PFSK-1 (cell line): ENCODE results near the gene CXorf65.
A peak's percentile ranks its signal among the peaks of the same experiment; 100 is the strongest.

ENCODE experiments used
- FOXP2 ChIP-seq: optimal IDR thresholded peaks from 2 replicates; pipeline ENCODE3; 2011; ENCODE audit warnings: borderline replicate concordance, control low read depth, inconsistent platforms; ENCODE audit not compliant: insufficient read depth; ENCODE audit errors: extremely low read length, extremely low read depth
- POLR2AphosphoS5 ChIP-seq: IDR thresholded peaks from 2 replicates; pipeline ENCODE4 v1.6.1; 2012; ENCODE audit warnings: low read depth, mild to moderate bottlenecking, control low read depth, low read length, moderate library complexity
- SIN3A ChIP-seq: IDR thresholded peaks from 2 replicates; pipeline ENCODE4 v1.6.1; 2012; ENCODE audit warnings: mild to moderate bottlenecking, low read length, moderate library complexity, borderline replicate concordance; ENCODE audit not compliant: insufficient read depth
- TAF1 ChIP-seq: IDR thresholded peaks from 2 replicates; pipeline ENCODE4 v1.6.1; 2012; ENCODE audit warnings: low read length, control low read depth, borderline replicate concordance; ENCODE audit not compliant: insufficient read depth
- TF ChIP-seq, protein P1 (sequence below), 2 experiments: IDR thresholded peaks; 2 replicates each; pipeline versions ENCODE4 v1.6.1 to v1.8.0; 2011 to 2012; ENCODE audit warnings: low read depth in 2 of 2, low read length in 2 of 2, control low read depth in 1 of 2, inconsistent platforms in 1 of 2, mild to moderate bottlenecking in 1 of 2, moderate library complexity in 1 of 2; ENCODE audit not compliant: insufficient read depth in 1 of 2

Gene CXorf65

DNA sequence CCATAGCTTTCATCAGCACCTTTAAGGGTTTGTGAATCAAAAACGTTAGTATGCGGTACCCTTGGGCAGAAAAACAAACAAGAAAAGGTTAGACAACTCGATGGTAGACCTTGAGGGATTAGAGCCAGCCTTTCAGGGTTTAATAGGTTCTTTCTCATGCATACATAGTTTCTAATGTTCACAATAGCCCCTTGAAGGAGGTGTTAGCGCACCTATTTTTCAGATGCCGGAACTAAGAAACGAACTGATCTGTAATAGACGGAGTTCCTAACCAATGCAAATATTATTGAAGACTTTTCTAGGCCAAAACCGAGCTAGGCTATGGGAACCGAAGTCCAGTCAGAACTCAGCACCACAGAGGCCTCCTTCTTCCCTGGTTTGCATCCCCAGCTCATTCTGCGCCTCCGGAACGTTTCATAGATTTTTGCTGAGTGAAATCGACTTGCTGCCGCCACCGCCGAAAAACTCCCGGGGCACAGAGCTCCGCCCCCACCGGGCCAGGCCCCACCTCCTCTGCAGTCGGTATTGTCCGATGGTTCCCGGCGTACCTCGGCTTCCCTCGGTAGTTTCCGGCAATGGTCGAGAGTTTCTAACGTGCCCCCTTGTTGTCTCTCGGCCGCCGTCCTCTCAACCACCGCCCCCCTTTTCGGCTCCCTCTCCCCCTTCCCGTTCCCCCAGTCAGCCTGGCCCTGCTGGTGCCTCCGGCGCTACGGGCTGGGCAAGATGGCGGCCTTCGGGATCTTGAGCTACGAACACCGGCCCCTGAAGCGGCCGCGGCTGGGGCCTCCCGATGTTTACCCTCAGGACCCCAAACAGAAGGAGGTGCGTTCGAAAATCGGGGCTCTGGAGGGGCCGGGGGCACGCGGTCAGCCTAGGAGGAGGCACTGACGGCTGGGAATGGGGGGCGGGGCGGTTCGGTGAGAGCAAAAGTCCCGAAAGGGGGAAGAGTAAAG is 11.8 kb upstream of the CXorf65 start, which contains the start of gene MED12:
TSS of gene MED12 (plus strand) at position 565 of the 953 bp plus-strand sequence. CDS start at position 724, 159 bp downstream.
- TF ChIP-seq FOXP2: peak; percentile 28
- TF ChIP-seq TAF1: peak; percentile 62; the same call in 1 of the 2 replicates
- TF ChIP-seq SIN3A: no peak
- peak; percentile 82 for TF ChIP-seq POLR2AphosphoS5

- TF ChIP-seq SIN3A (no peak), FOXP2 (no peak), TAF1 (no peak), POLR2AphosphoS5 (no peak)
- TF ChIP-seq, protein P1, sequence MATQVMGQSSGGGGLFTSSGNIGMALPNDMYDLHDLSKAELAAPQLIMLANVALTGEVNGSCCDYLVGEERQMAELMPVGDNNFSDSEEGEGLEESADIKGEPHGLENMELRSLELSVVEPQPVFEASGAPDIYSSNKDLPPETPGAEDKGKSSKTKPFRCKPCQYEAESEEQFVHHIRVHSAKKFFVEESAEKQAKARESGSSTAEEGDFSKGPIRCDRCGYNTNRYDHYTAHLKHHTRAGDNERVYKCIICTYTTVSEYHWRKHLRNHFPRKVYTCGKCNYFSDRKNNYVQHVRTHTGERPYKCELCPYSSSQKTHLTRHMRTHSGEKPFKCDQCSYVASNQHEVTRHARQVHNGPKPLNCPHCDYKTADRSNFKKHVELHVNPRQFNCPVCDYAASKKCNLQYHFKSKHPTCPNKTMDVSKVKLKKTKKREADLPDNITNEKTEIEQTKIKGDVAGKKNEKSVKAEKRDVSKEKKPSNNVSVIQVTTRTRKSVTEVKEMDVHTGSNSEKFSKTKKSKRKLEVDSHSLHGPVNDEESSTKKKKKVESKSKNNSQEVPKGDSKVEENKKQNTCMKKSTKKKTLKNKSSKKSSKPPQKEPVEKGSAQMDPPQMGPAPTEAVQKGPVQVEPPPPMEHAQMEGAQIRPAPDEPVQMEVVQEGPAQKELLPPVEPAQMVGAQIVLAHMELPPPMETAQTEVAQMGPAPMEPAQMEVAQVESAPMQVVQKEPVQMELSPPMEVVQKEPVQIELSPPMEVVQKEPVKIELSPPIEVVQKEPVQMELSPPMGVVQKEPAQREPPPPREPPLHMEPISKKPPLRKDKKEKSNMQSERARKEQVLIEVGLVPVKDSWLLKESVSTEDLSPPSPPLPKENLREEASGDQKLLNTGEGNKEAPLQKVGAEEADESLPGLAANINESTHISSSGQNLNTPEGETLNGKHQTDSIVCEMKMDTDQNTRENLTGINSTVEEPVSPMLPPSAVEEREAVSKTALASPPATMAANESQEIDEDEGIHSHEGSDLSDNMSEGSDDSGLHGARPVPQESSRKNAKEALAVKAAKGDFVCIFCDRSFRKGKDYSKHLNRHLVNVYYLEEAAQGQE (IDR thresholded peaks at IDR 0.05; ENCODE audit: insufficient read depth in 1 of 2, low read depth in 2 of 2, low read length in 2 of 2): no peak
Observed at GRCh38 chrX:71117358-71117757, 10.8 kb upstream of the CXorf65 start.

GRCh38 chrX:71111921-71112431 is 5.4 kb upstream of the CXorf65 start:
- TF ChIP-seq FOXP2 (no peak), POLR2AphosphoS5 (no peak), TAF1 (no peak), SIN3A (no peak)
- TF ChIP-seq, protein P1 (IDR thresholded peaks at IDR 0.05; ENCODE audit: insufficient read depth in 1 of 2, low read depth in 2 of 2, low read length in 2 of 2): no peak

DNA sequence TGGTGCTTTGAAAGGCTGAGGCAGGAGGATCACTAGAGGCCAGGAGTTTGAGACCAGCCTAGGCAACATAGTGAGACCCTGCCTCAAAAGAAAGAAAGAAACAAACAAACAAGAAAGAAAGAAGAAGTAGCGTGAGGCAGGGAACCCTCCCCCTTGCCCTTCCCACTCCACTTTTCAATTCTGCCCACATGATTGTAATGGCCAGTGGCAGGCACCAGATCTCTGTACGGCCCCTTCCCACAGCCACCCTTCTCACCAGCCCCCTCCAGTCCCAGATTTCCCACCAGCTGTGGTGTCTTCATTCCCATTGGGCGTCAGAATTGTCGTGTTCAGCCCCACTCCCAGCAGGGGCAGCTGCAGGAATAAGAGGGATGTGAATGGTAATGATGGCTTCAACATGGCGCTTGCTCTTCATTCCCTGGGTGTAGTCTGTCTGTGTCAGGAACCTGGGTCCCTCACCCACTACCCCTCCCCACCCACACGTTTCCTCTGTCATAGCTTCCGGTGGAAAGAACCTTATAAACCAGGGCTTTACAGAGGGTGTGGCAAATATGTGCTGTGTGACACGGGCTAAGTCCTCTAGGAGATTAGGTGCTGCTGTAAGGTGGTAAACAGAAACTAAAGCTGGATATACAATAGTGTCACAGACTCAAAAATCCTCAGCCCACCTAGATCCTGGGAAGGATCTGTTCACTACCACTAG is 4.8 kb upstream of the CXorf65 start, which contains the start of gene IL2RG:
TSS of gene IL2RG (minus strand) at position 437 of the 703 bp plus-strand sequence. CDS start at position 399, 38 bp downstream.
- no peak for TF ChIP-seq POLR2AphosphoS5
- no peak for TF ChIP-seq TAF1
- TF ChIP-seq, protein P1 (IDR thresholded peaks at IDR 0.05; ENCODE audit: insufficient read depth in 1 of 2, low read depth in 2 of 2, low read length in 2 of 2): no peak
- no peak for TF ChIP-seq FOXP2
- no peak for TF ChIP-seq SIN3A

- no peak for TF ChIP-seq POLR2AphosphoS5
- TF ChIP-seq, protein P1 (IDR thresholded peaks at IDR 0.05; ENCODE audit: insufficient read depth in 1 of 2, low read depth in 2 of 2, low read length in 2 of 2): no peak
Observed at GRCh38 chrX:71109051-71109450, 2.5 kb upstream of the CXorf65 start.
